DND-41 (cell line): ENCODE results near the gene PACS2.
A peak's percentile ranks its signal among the peaks of the same experiment; 100 is the strongest.

Experiments used
- ATAC-seq: fragments of 200-7000 bp; cut with Tn5 transposase; 3 replicates; pipeline ENCODE4 v1.9.1; 2021; ENCODE audit warnings: low read depth; ENCODE audit not compliant: insufficient read depth
- DNase-seq: peaks from one replicate; pipeline ENCODE4 v3.0.0-alpha.2; 2020
- H2AFZ ChIP-seq: 2 replicates; pipeline ENCODE4 v1.6.0; 2012; ENCODE audit warnings: low read depth, low read length
- H3K27ac ChIP-seq: 2 replicates; pipeline ENCODE4 v1.5.1; 2012; ENCODE audit warnings: low read length, inconsistent platforms
- H3K27me3 ChIP-seq: fragments of 200-600 bp; sonication (generic); 2 replicates; pipeline ENCODE4 v1.6.0; 2012; ENCODE audit warnings: low read length, mild to moderate bottlenecking, inconsistent platforms; ENCODE audit not compliant: insufficient read depth, poor library complexity
- H3K36me3 ChIP-seq: 2 replicates; pipeline ENCODE4 v1.5.1; 2012; ENCODE audit warnings: low read length, inconsistent platforms; ENCODE audit not compliant: insufficient read depth
- H3K4me1 ChIP-seq: 2 replicates; pipeline ENCODE4 v1.5.1; 2012; ENCODE audit warnings: mild to moderate bottlenecking, low read length; ENCODE audit not compliant: insufficient read depth
- H3K4me2 ChIP-seq: 2 replicates; pipeline ENCODE4 v1.6.0; 2012; ENCODE audit warnings: mild to moderate bottlenecking, moderate library complexity, low read length, inconsistent platforms; ENCODE audit not compliant: insufficient read depth
- H3K4me3 ChIP-seq, 2 experiments: fragments of 200-600 bp in 1 of 2; shearing (Covaris generic) in 1 of 2; 2 replicates each; pipeline ENCODE4 v1.5.1; 2012 to 2016; ENCODE audit warnings: inconsistent platforms in 2 of 2, low read length in 2 of 2, mild to moderate bottlenecking in 2 of 2, low read depth in 1 of 2, moderate library complexity in 1 of 2
- H3K79me2 ChIP-seq: 2 replicates; pipeline ENCODE4 v1.6.0; 2012; ENCODE audit warnings: low read length, inconsistent platforms; ENCODE audit not compliant: insufficient read depth
- H3K9ac ChIP-seq: 2 replicates; pipeline ENCODE4 v1.6.0; 2012; ENCODE audit warnings: low read depth, mild to moderate bottlenecking, inconsistent platforms, low read length, moderate library complexity
- H3K9me3 ChIP-seq: 2 replicates; pipeline ENCODE4 v1.5.1; 2012; ENCODE audit warnings: low read length, moderate library complexity, mild to moderate bottlenecking, inconsistent platforms; ENCODE audit not compliant: insufficient read depth, severe bottlenecking
- H4K20me1 ChIP-seq: 2 replicates; pipeline ENCODE4 v1.6.0; 2012; ENCODE audit warnings: low read length; ENCODE audit not compliant: insufficient read depth
- CTCF ChIP-seq: IDR thresholded peaks from 2 replicates; pipeline ENCODE4 v1.5.1; 2012; ENCODE audit warnings: borderline replicate concordance, low read length, moderate library complexity, mild to moderate bottlenecking; ENCODE audit not compliant: poor library complexity, severe bottlenecking; ENCODE audit errors: extremely low read depth
- EZH2 ChIP-seq: IDR thresholded peaks from 3 replicates; pipeline ENCODE4 v1.6.1; 2012; ENCODE audit warnings: borderline replicate concordance, low read depth, mild to moderate bottlenecking, moderate library complexity, low read length, inconsistent platforms; ENCODE audit not compliant: severe bottlenecking

The PACS2 gene

GRCh38 chr14:105340821-105341733 lies 26.5 kb downstream of the PACS2 start:
- TF ChIP-seq CTCF (no peak), EZH2 (no peak)
- H3K27ac ChIP-seq: no peak overlapping the region
- H3K36me3 ChIP-seq: peaks cover 8% of the 10 kb centered on the region
- H3K9ac ChIP-seq: no peak overlapping the region
- DNase-seq (peak; percentile 27), ATAC-seq (peak; percentile 60)
- peaks cover 40% of the 10 kb centered on the region for H3K79me2 ChIP-seq
- peaks cover 2% of the 10 kb centered on the region for H3K9me3 ChIP-seq
- no peak overlapping the region for H3K4me3 ChIP-seq
- no peak overlapping the region for H3K4me2 ChIP-seq
- no peak overlapping the region for H2AFZ ChIP-seq
- no peaks in the 10 kb centered on the region for H3K27me3 ChIP-seq
- H3K4me1 ChIP-seq: no peaks in the 10 kb centered on the region
- peaks cover 43% of the 10 kb centered on the region for H4K20me1 ChIP-seq

- H3K4me2 ChIP-seq: no peak overlapping the region
- H3K27me3 ChIP-seq: no peaks in the 10 kb centered on the region
- peaks cover 35% of the 10 kb centered on the region for H4K20me1 ChIP-seq
- ATAC-seq (no peak), DNase-seq (no peak)
- no peak overlapping the region for H3K9ac ChIP-seq
- no peak overlapping the region for H2AFZ ChIP-seq
- H3K27ac ChIP-seq: no peak overlapping the region
- no peaks in the 10 kb centered on the region for H3K36me3 ChIP-seq
- peaks cover 29% of the 10 kb centered on the region; the same call in 1 of the 2 replicates for H3K79me2 ChIP-seq
- no peaks in the 10 kb centered on the region for H3K4me1 ChIP-seq
- H3K4me3 ChIP-seq: no peak overlapping the region
- TF ChIP-seq CTCF (no peak), EZH2 (no peak)
- H3K9me3 ChIP-seq: peaks cover 2% of the 10 kb centered on the region
These were observed 28.6 kb downstream of the PACS2 start for GRCh38 chr14:105343194-105343593.

- H3K9ac ChIP-seq: no peak overlapping the region
These were observed 31.6 kb downstream of the PACS2 start for GRCh38 chr14:105346200-105346533.

More at GRCh38 chr14:105346200-105346533, 31.6 kb downstream of the PACS2 start:
- Histone ChIP-seq H3K27ac (no peak overlapping the region), H3K4me3 (no peak overlapping the region), H3K4me2 (no peak overlapping the region), H3K36me3 (peaks cover 8% of the 10 kb centered on the region), H3K79me2 (peaks cover 32% of the 10 kb centered on the region; the same call in 1 of the 2 replicates), H3K4me1 (no peaks in the 10 kb centered on the region), H2AFZ (no peak overlapping the region), H4K20me1 (peaks cover 30% of the 10 kb centered on the region), H3K27me3 (no peaks in the 10 kb centered on the region), H3K9me3 (peaks cover 2% of the 10 kb centered on the region)
- TF ChIP-seq CTCF (no peak), EZH2 (no peak)
- no peak for DNase-seq
- ATAC-seq: no peak
